NT2/D1 (cell line): ENCODE measurements around the gene SP140L.
"Not testable (repeated sequence)": the region's sequence is repeated elsewhere in the genome, so short reads cannot be mapped to it uniquely, and the experiment has no call there.

Experiments used
- DNase-seq: peaks from one replicate; pipeline ENCODE4 v3.0.0-alpha.2; 2011; ENCODE audit warnings: low read depth, low spot score
- H3K27me3 ChIP-seq: 2 replicates; pipeline ENCODE4 v1.6.0; 2011; ENCODE audit warnings: mild to moderate bottlenecking; ENCODE audit not compliant: insufficient read length, insufficient read depth
- H3K36me3 ChIP-seq: 2 replicates; pipeline ENCODE4 v1.6.1; 2011; ENCODE audit warnings: mild to moderate bottlenecking, low read length, mixed read lengths; ENCODE audit not compliant: insufficient read depth, insufficient read length
- H3K4me1 ChIP-seq: 2 replicates; pipeline ENCODE4 v1.5.1; 2011; ENCODE audit not compliant: insufficient read depth, insufficient read length
- H3K4me3 ChIP-seq: 2 replicates; pipeline ENCODE4 v1.5.1; 2011; ENCODE audit warnings: low read depth; ENCODE audit not compliant: insufficient read length
- H3K9ac ChIP-seq: 2 replicates; pipeline ENCODE4 v1.6.0; 2011; ENCODE audit warnings: low read depth; ENCODE audit not compliant: insufficient read length
- H3K9me3 ChIP-seq: 2 replicates; pipeline ENCODE4 v1.5.1; 2011; ENCODE audit warnings: mild to moderate bottlenecking, low read length; ENCODE audit not compliant: insufficient read depth
- SUZ12 ChIP-seq: IDR thresholded peaks from 2 replicates; pipeline ENCODE4 v1.6.1; 2011; ENCODE audit not compliant: insufficient read length, insufficient read depth; ENCODE audit errors: extremely low read depth
- YY1 ChIP-seq: IDR thresholded peaks from 2 replicates; pipeline ENCODE4 v1.6.1; 2011; ENCODE audit not compliant: insufficient read length, insufficient read depth
- ZNF274 ChIP-seq: IDR thresholded peaks from 2 replicates; pipeline ENCODE4 v1.6.1; 2011; ENCODE audit warnings: mild to moderate bottlenecking, low read depth, low read length

Gene SP140L

DNA sequence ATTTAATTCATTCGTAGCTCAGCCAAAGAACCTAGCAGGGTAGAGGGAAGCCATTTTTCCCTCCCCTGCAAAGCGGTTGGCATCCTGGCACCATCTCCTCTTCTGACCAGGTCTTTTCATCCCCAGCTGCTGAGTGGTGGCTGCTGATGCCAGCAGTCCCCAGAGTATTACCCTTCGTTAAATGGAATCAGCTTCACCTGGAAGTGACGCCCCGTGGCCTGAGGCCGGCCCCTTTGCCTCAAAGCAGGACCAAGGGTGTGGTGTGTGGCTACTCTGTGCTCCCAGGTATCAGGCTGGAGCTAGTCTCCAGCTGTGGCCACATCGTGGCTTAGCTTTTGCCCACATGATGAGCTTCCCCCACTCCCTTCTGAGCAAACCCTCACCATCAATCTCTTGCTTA lies 76.8 kb downstream of the SP140L start:
- Histone ChIP-seq H3K4me3 (no peak overlapping the region), H3K4me1 (no peaks in the 10 kb centered on the region), H3K27me3 (no peaks in the 10 kb centered on the region), H3K9ac (no peak overlapping the region), H3K36me3 (peaks cover 25% of the 10 kb centered on the region), H3K9me3 (no peaks in the 10 kb centered on the region)
- no peak for DNase-seq
- TF ChIP-seq ZNF274: no peak
- TF ChIP-seq YY1: no peak
- TF ChIP-seq SUZ12: no peak

DNA sequence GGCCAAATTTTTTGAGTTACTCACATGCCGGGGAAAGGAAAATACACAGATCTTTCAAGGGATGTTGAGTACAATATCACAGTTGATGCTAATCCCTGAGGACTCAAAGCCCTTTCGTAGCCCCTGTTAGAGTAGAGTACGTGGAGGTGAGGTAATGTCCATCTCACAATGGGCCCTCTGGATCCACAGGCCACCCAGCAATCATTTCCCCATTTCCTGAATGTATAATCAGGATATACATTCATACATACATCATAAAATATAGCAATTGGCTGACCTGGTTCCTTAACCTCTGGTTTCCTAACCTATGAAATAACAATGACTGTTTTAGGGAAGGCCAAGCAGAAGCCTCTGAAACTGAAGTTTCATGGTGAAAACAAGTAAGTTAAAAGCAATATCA lies 78.8 kb downstream of the SP140L start:
- Histone ChIP-seq H3K27me3 (peaks cover 17% of the 10 kb centered on the region), H3K4me1 (no peaks in the 10 kb centered on the region), H3K4me3 (no peak overlapping the region), H3K36me3 (peaks cover 18% of the 10 kb centered on the region), H3K9me3 (no peaks in the 10 kb centered on the region), H3K9ac (no peak overlapping the region)
- no peak for TF ChIP-seq SUZ12
- no peak for TF ChIP-seq YY1
- no peak for TF ChIP-seq ZNF274
- DNase-seq: no peak

DNA sequence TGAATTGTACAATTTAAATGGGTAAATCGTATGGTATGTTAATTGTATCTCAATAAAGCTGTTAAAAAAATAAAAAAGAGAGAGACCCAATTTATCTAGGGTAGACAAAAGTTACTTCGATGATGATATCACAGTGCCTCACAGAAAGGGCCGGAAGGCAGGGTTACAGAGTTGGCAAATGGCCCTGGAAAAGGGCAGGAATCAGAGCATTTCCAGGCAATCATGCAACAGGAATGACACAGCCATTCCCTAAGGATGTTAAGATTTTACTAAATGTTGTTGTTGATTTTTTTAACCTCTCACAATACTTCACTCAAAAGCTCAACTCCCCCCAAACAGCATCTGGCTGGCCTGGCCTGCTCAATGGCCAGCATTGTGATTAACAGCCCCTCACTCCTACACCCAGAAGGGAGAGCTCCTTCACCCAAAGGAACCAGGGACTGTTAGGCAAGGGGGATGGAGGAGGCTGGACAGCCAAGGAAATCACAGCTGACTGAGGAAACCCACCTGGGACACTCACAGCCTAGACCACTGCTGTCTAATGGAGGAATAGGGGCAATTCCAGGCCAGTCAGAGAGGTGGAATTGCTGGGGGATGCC lies 81.3 kb downstream of the SP140L start:
- H3K9ac ChIP-seq: no peak overlapping the region
- peaks cover 4% of the 10 kb centered on the region for H3K4me1 ChIP-seq
- no peaks in the 10 kb centered on the region for H3K9me3 ChIP-seq
- no peak overlapping the region for H3K4me3 ChIP-seq
- H3K27me3 ChIP-seq: peaks cover 42% of the 10 kb centered on the region
- DNase-seq: no peak
- H3K36me3 ChIP-seq: peaks cover 15% of the 10 kb centered on the region
- TF ChIP-seq ZNF274 (no peak), SUZ12 (no peak), YY1 (no peak)

DNA sequence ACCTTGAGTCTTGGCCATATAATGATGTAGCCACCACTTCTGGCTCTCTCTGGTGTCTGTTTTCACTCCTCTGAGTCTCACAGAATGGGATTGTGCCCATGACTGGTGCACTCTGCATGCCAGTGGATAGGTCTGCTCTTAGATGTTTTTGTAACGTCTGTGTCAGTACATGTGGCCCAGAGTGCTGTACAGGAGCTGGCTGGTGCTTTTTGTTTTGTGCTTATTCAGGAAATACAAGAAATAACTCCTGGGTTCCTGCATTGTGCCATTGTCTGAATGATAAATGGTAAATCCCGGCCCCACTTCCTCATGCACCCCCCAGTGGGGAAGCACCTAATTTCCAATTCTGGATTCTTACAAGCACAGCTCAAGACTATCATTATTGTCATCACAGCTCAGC lies 82.3 kb downstream of the SP140L start:
- H3K9ac ChIP-seq, H3K9me3 ChIP-seq, H3K4me1 ChIP-seq, DNase-seq, H3K36me3 ChIP-seq, H3K4me3 ChIP-seq: not testable (repeated sequence)
- H3K27me3 ChIP-seq: peaks cover 44% of the 10 kb centered on the region

DNA sequence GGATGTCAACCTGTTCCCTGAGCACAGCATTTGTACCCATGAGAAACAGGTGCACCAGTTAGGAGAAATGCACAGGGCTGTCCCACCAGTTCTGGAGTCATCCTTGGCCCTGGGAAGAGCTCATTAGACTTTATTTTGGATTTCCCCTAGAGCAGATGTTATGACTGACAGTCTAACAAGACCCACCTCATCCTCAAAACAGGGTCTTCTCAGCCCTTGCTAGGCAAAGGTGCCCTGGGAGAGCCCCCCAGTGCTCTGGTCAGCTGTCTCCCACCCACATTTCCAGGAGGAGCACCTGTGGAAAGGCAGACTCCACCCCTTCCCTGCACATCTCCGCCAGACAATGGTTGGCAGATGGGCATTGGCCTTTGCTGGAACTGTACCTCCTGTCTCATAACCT lies 83.3 kb downstream of the SP140L start:
- no peak for TF ChIP-seq SUZ12
- TF ChIP-seq ZNF274: no peak
- TF ChIP-seq YY1: no peak
- Histone ChIP-seq H3K4me3 (no peak overlapping the region), H3K27me3 (peaks cover 49% of the 10 kb centered on the region), H3K9me3 (no peaks in the 10 kb centered on the region), H3K4me1 (peaks cover 4% of the 10 kb centered on the region), H3K36me3 (peaks cover 1% of the 10 kb centered on the region), H3K9ac (no peak overlapping the region)
- no peak for DNase-seq

DNA sequence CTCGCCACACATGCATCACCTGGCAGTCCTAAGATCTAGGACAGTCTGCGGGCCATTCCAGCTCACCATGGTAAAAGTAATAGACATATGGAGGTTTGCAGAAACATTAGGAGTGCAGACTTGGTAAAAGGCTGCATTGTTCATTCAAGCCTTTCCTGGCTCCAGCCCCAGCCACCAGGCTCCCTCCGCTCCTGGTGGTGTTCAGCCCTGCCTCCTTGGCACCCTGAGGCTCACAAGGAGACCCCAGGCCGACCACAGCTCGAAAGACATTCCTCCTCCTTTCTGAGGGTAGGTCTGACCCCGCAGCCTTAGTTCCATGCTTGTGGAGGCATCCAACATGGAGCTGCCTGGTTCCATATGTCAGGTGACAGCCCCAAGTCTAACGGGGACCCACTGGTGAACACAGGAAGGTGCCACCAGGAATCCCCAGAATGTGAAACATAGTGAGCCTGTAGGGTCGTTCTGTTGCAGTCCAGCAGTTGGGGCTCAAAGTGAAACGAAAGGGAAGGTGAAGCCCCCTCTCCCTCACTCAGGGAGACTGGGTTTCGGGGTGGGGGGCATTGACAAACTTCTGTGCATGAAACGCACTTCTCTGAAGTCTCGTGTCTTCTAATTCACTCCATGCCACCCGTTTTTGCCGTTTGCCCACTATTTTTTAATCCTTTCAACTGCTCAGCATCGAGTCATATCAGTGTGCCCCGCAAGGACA lies 84.0 kb downstream of the SP140L start:
- peaks cover 4% of the 10 kb centered on the region for H3K4me1 ChIP-seq
- peaks cover 49% of the 10 kb centered on the region for H3K27me3 ChIP-seq
- peak overlapping the region; percentile 62 for H3K4me3 ChIP-seq
- TF ChIP-seq SUZ12: no peak
- no peak for DNase-seq
- peak overlapping the region; percentile 79 for H3K9ac ChIP-seq
- no peaks in the 10 kb centered on the region for H3K9me3 ChIP-seq
- H3K36me3 ChIP-seq: no peaks in the 10 kb centered on the region

DNA sequence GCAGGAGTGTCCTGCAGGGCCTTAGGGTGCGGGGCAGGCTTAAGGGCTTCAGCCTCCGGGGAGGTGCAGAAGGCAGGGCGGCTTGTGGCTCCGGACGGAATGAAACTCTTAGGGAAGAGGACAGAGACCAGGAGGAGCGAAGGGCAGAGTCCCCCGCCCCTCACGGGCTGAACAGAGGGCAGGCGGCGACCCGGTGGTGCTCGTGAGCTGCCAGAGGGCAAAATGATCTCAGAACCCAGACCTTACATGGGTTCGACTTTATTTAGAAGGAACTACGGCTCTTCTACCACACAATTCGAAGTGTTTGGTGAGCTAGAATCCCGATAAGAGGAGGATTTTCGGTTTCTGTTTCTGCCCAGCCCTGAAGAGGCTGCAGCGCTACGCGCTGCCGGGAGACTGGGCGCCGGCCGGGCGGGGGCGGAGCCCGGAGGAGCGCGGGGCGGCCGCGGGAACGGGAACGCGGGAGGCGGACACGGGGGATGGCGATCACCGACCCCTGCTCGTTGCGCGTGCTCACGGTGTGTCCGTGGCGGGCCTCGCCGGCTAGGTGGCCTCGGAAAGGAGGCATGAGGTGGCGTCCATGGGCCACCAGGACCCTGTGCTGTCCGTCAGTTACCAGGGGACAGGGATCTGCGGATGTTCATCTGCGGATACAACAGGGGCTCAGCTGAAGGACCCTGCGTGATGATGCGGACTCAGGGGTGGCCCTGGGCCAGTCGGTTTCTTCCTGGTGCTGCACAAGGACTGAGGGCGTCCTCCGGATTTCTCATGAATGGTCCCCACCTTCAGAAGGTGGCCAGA lies 84.8 kb downstream of the SP140L start:
- peak overlapping the region; percentile 79 for H3K9ac ChIP-seq
- peak overlapping the region; percentile 62 for H3K4me3 ChIP-seq
- H3K27me3 ChIP-seq: peaks cover 49% of the 10 kb centered on the region
- H3K9me3 ChIP-seq: no peaks in the 10 kb centered on the region
- TF ChIP-seq YY1: no peak
- no peak for TF ChIP-seq SUZ12
- no peak for TF ChIP-seq ZNF274
- peak; percentile 30 for DNase-seq
- no peaks in the 10 kb centered on the region for H3K36me3 ChIP-seq
- H3K4me1 ChIP-seq: peaks cover 4% of the 10 kb centered on the region

DNA sequence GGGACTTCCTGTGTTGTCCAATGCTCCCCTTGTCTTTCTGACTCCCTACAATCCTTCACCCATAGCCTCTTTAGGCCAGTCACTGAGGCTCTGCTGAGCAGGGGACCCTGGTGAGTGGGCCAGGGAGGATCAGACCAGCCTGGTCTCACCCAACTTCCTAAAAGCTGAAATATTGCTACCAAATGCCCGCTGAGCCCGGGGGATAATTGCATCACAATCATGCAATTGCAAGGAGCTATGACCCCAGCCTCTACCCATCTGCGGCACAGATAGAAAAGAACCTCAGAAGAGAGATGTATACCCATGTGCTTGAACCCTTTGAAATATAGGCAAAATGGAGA lies 85.3 kb downstream of the SP140L start:
- Histone ChIP-seq H3K36me3 (no peaks in the 10 kb centered on the region), H3K4me3 (peak overlapping the region; percentile 62), H3K4me1 (peaks cover 4% of the 10 kb centered on the region), H3K9ac (peak overlapping the region; percentile 79), H3K9me3 (no peaks in the 10 kb centered on the region), H3K27me3 (peaks cover 49% of the 10 kb centered on the region)
- DNase-seq: no peak
- no peak for TF ChIP-seq YY1
- no peak for TF ChIP-seq SUZ12
- no peak for TF ChIP-seq ZNF274
